K562 (cell line): Measurements from ENCODE around the gene LENEP. TPM values are rescaled to one million over a fixed set of nuclear protein-coding genes. Genes with fewer than 3 reads are reported as not detected.

ENCODE experiments used
- CBFA2T2 ChIP-seq: fragments of 450-650 bp; conservative IDR thresholded peaks from 2 replicates; pipeline ENCODE4 v1.6.1; 2017; ENCODE audit warnings: mild to moderate bottlenecking
- CEBPG ChIP-seq, 3 experiments: fragments of 200-800 bp in 1 of 3; sonication (Bioruptor generic) in 1 of 3; sonication (generic) in 1 of 3; formaldehyde crosslinking in 1 of 3; IDR thresholded peaks in 2 of 3; conservative IDR thresholded peaks in 1 of 3; 2 replicates each; pipeline versions ENCODE4 v1.6.1 to v1.8.0; 2016 to 2022; ENCODE audit warnings: missing compliant biosample characterization in 2 of 3, missing genetic modification characterization in 2 of 3, mild to moderate bottlenecking in 1 of 3, missing genetic modification reagents in 1 of 3
- COPS2 ChIP-seq: fragments of 450-650 bp; conservative IDR thresholded peaks from 2 replicates; pipeline ENCODE4 v1.6.1; 2016; ENCODE audit warnings: mild to moderate bottlenecking, moderate library complexity
- DNMT1 ChIP-seq: fragments of 450-650 bp; IDR thresholded peaks from 2 replicates; pipeline ENCODE4 v1.6.1; 2016; ENCODE audit warnings: antibody characterized with exemption, mild to moderate bottlenecking
- FOS ChIP-seq: IDR thresholded peaks from 3 replicates; pipeline ENCODE4 v1.6.1; 2011; ENCODE audit not compliant: insufficient read length; ENCODE audit errors: extremely low read depth
- HMG20A ChIP-seq: fragments of 450-650 bp; formaldehyde crosslinking; conservative IDR thresholded peaks from 2 replicates; pipeline ENCODE4 v1.4.0; 2020; ENCODE audit warnings: mild to moderate bottlenecking, mixed read lengths
- MAFG ChIP-seq: fragments of 450-650 bp; conservative IDR thresholded peaks from 2 replicates; pipeline ENCODE4 v1.6.1; 2016; ENCODE audit warnings: missing genetic modification characterization, missing compliant biosample characterization
- NFE2L1 ChIP-seq: fragments of 450-650 bp; IDR thresholded peaks from 2 replicates; pipeline ENCODE4 v1.6.1; 2016; ENCODE audit warnings: missing genetic modification characterization, low read depth, mild to moderate bottlenecking, missing compliant biosample characterization, moderate library complexity, borderline replicate concordance
- NR2F6 ChIP-seq: fragments of 450-650 bp; formaldehyde crosslinking; IDR thresholded peaks from 2 replicates; pipeline ENCODE4 v1.4.0; 2020; ENCODE audit warnings: mild to moderate bottlenecking
- NR4A1 ChIP-seq, 2 experiments: fragments of 250-450 bp in 1 of 2; fragments of 450-650 bp in 1 of 2; sonication (Bioruptor Pico) in 1 of 2; IDR thresholded peaks; 2 replicates each; pipeline versions ENCODE4 v1.4.0 to v1.6.1; 2016 to 2020; ENCODE audit warnings: mild to moderate bottlenecking in 2 of 2, missing compliant biosample characterization in 1 of 2, missing genetic modification characterization in 1 of 2, moderate library complexity in 1 of 2
- PTBP1 ChIP-seq: fragments of 200-400 bp; formaldehyde crosslinking; IDR thresholded peaks from 2 replicates; pipeline ENCODE4 v1.6.1; 2017; ENCODE audit warnings: low read depth, low read length
- PYGO2 ChIP-seq: fragments of 450-650 bp; IDR thresholded peaks from 2 replicates; pipeline ENCODE4 v1.6.1; 2016; ENCODE audit warnings: mild to moderate bottlenecking, missing genetic modification characterization, moderate library complexity, missing compliant biosample characterization
- RBM22 ChIP-seq: fragments of 200-400 bp; formaldehyde crosslinking; IDR thresholded peaks from 2 replicates; pipeline ENCODE4 v1.6.1; 2018; ENCODE audit warnings: low read length, low read depth; ENCODE audit not compliant: poor library complexity, severe bottlenecking
- SFPQ ChIP-seq: fragments of 200-400 bp; formaldehyde crosslinking; IDR thresholded peaks from 2 replicates; pipeline ENCODE4 v1.6.1; 2017; ENCODE audit warnings: mild to moderate bottlenecking, low read depth, low read length, moderate library complexity
- SNIP1 ChIP-seq: fragments of 450-650 bp; IDR thresholded peaks from 2 replicates; pipeline ENCODE4 v1.7.1; 2017; ENCODE audit warnings: low read depth, mild to moderate bottlenecking
- TAF9B ChIP-seq: fragments of 450-650 bp; IDR thresholded peaks from 2 replicates; pipeline ENCODE4 v1.6.1; 2018; ENCODE audit warnings: mild to moderate bottlenecking; ENCODE audit not compliant: partially characterized antibody
- ZNF224 ChIP-seq: sonication (generic); formaldehyde crosslinking; IDR thresholded peaks from 2 replicates; pipeline ENCODE4 v1.8.0; 2022; ENCODE audit warnings: mild to moderate bottlenecking, missing genetic modification reagents
- ZNF280A ChIP-seq: fragments of 450-650 bp; IDR thresholded peaks from 2 replicates; pipeline ENCODE4 v1.6.1; 2018; ENCODE audit warnings: mild to moderate bottlenecking, low read depth; ENCODE audit not compliant: partially characterized antibody
- ZNF561 ChIP-seq: fragments of 450-650 bp; formaldehyde crosslinking; conservative IDR thresholded peaks from 2 replicates; pipeline ENCODE4 v1.4.0; 2020; ENCODE audit warnings: mild to moderate bottlenecking, moderate library complexity
- ZNF668 ChIP-seq: fragments of 250-450 bp; sonication (Bioruptor Pico); IDR thresholded peaks from 2 replicates; pipeline ENCODE4 v1.8.0; 2022; ENCODE audit warnings: mild to moderate bottlenecking, inconsistent platforms
- polyA plus RNA-seq, 8 experiments: library from polyadenylated mRNA; depleted of rRNA in 4 of 8; stranded (reverse) in 5 of 8; unstranded in 3 of 8; fragments of >200 nt; fragmentation: Nextera tagmentation in 2 of 8; fragmentation: Illumina TruSeq in 1 of 8; extraction: Ambion mirVana in 2 of 8; extraction: Trizol in 1 of 8; gene quantifications; 2 replicates each; pipeline versions ENCODE4 v1.2.1 to v1.2.3, GENCODE V29; 2011 to 2014; ENCODE audit warnings: inconsistent platforms in 1 of 8, missing spikeins in 1 of 8
- total RNA-seq, 7 experiments: library from RNA; depleted of rRNA in 6 of 7; stranded (reverse); fragments of >200 nt in 6 of 7; fragmentation: Illumina TruSeq in 2 of 7; extraction: Trizol in 2 of 7; gene quantifications; 2 replicates each; pipeline versions ENCODE4 v1.2.1 to v1.2.3, GENCODE V29; 2011 to 2021; ENCODE audit warnings: low replicate concordance in 1 of 7
- TF ChIP-seq, protein P1 (sequence below), 2 experiments: IDR thresholded peaks in 1 of 2; conservative IDR thresholded peaks in 1 of 2; 2 replicates each; pipeline ENCODE4 v1.6.1; 2016; ENCODE audit warnings: low read depth in 2 of 2, mild to moderate bottlenecking in 1 of 2, missing compliant biosample characterization in 1 of 2, missing genetic modification characterization in 1 of 2, moderate library complexity in 1 of 2

Gene LENEP
- total and polyA plus RNA-seq, 9 of the 15 experiments (the other 6 are each of a cell fraction or from before 2014, with no cell fraction given) = 0.23 to 0.87 (median 0.67) TPM; not detected in 5

DNA sequence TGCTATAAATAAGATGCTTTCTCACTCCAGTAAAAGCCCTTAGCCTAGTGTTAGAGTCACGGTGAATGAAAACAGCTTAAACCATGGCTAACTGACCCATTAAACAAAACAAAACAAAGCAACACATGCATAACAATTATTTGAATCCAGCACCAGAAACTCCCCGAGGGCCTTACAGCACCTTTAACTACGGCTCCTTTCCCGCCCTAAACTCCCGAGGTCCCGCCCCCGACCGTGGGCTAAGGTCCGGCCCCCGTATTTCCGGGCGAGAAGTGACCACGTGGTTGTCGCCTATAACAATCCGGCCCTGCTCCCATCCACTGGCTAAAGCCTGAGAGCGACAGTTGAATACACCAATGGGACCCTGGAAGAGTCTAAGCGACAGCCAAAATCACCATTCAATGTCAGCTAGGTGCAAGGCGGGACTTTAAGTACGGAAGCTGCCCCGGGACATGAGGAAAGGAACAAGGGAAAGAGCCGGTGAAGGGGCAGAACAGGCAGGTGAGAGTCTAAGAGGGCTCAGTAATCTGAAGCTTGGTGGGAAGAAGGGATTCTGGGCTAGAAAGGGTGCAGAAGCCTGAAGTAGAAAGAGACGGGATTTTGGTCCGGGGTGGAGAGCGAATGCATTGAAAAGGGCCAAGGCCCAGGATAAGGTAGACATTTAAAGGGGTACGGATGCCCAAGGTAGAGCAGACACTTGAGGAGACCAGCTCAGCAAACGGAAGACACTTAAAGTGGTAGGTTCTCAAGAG is 10.3 kb upstream of the LENEP start, which contains the start of gene FLAD1 (continued):
- TF ChIP-seq, protein P1, sequence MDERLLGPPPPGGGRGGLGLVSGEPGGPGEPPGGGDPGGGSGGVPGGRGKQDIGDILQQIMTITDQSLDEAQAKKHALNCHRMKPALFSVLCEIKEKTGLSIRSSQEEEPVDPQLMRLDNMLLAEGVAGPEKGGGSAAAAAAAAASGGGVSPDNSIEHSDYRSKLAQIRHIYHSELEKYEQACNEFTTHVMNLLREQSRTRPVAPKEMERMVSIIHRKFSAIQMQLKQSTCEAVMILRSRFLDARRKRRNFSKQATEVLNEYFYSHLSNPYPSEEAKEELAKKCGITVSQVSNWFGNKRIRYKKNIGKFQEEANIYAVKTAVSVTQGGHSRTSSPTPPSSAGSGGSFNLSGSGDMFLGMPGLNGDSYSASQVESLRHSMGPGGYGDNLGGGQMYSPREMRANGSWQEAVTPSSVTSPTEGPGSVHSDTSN (CRISPR knock-in tag; IDR thresholded peaks at IDR 0.05; ENCODE audit: low read depth) = peak; percentile 100
- TF ChIP-seq, protein P1 (tag; conservative IDR thresholded peaks at IDR 0.05; ENCODE audit: low read depth) = peak; percentile 100
- TF ChIP-seq ZNF280A = no peak
- no peak for TF ChIP-seq PTBP1
- no peak for TF ChIP-seq NFE2L1 (tag)
- no peak for TF ChIP-seq SNIP1
- TF ChIP-seq MAFG = no peak
- TF ChIP-seq COPS2 = no peak
- TF ChIP-seq DNMT1 = no peak
- TF ChIP-seq ZNF224 (CRISPR knock-in tag) = no peak
- no peak for TF ChIP-seq ZNF561 (CRISPR knock-in tag)
- peak; percentile 70 for TF ChIP-seq TAF9B
- no peak for TF ChIP-seq CEBPG (CRISPR knock-in tag; IDR thresholded peaks at IDR 0.05)
- TF ChIP-seq CEBPG (tag; conservative IDR thresholded peaks at IDR 0.05 in 1 of 2, IDR thresholded peaks at IDR 0.05 in 1 of 2) = no peak
- TF ChIP-seq NR2F6 = no peak
- peak; percentile 99 for TF ChIP-seq FOS
- TF ChIP-seq CBFA2T2 = peak; percentile 74
- TF ChIP-seq HMG20A (CRISPR knock-in tag) = no peak
- no peak for TF ChIP-seq RBM22
- TF ChIP-seq PYGO2 (tag) = peak; percentile 47; the same call in 1 of the 2 replicates
- no peak for TF ChIP-seq ZNF668 (CRISPR knock-in tag)
- TF ChIP-seq NR4A1 (CRISPR knock-in tag; IDR thresholded peaks at IDR 0.05) = no peak
- no peak for TF ChIP-seq NR4A1 (tag; IDR thresholded peaks at IDR 0.05)
- no peak for TF ChIP-seq SFPQ
